H9 (cell line): Measurements from ENCODE around the gene SAC3D1. TPM values are rescaled to one million over a fixed set of nuclear protein-coding genes. Genes with fewer than 3 reads are reported as not detected.

Experiments used
- DNase-seq: peaks from one replicate; pipeline ENCODE4 v3.0.0-alpha.2; 2017
- H2AFZ ChIP-seq: one replicate; pipeline ENCODE4 v1.6.1; 2013; ENCODE audit warnings: mild to moderate bottlenecking, low read length, control low read depth, moderate library complexity
- H2AK5ac ChIP-seq: 2 replicates; pipeline ENCODE4 v1.6.1; 2013; ENCODE audit warnings: low read length, control low read depth, mixed read lengths; ENCODE audit not compliant: insufficient read length
- H2BK120ac ChIP-seq: one replicate; pipeline ENCODE4 v1.6.1; 2013; ENCODE audit warnings: low read depth, mild to moderate bottlenecking, low read length, control low read depth, inconsistent platforms; ENCODE audit not compliant: poor library complexity, severe bottlenecking
- H2BK12ac ChIP-seq: 2 replicates; pipeline ENCODE4 v1.6.1; 2013; ENCODE audit warnings: low read length, control low read depth, mixed read lengths, low read depth; ENCODE audit not compliant: insufficient read length
- H2BK15ac ChIP-seq: 2 replicates; pipeline ENCODE4 v1.6.1; 2013; ENCODE audit warnings: low read depth, low read length, control low read depth
- H2BK20ac ChIP-seq: one replicate; pipeline ENCODE4 v1.6.1; 2013; ENCODE audit warnings: low read depth, mild to moderate bottlenecking, low read length, control low read depth, inconsistent platforms; ENCODE audit not compliant: poor library complexity, severe bottlenecking
- H2BK5ac ChIP-seq: 2 replicates; pipeline ENCODE4 v1.6.1; 2013; ENCODE audit warnings: low read length, control low read depth, mixed read lengths; ENCODE audit not compliant: insufficient read length
- H3K14ac ChIP-seq: 2 replicates; pipeline ENCODE4 v1.6.1; 2013; ENCODE audit warnings: low read length, control low read depth; ENCODE audit not compliant: insufficient read depth
- H3K18ac ChIP-seq: 2 replicates; pipeline ENCODE4 v1.6.1; 2013; ENCODE audit warnings: low read depth, mild to moderate bottlenecking, mixed read lengths, low read length, control low read depth; ENCODE audit not compliant: insufficient read length
- H3K23ac ChIP-seq: 2 replicates; pipeline ENCODE4 v1.6.1; 2013; ENCODE audit warnings: low read length, control low read depth, mixed read lengths, low read depth; ENCODE audit not compliant: insufficient read length
- H3K23me2 ChIP-seq: 2 replicates; pipeline ENCODE4 v1.6.1; 2013; ENCODE audit warnings: low read depth, mild to moderate bottlenecking, mixed read lengths, low read length, control low read depth; ENCODE audit not compliant: insufficient read length, poor library complexity, severe bottlenecking
- H3K27ac ChIP-seq: 2 replicates; pipeline ENCODE4 v1.5.1; 2013; ENCODE audit warnings: low read length, control low read depth, mixed read lengths, low read depth; ENCODE audit not compliant: insufficient read length
- H3K27me3 ChIP-seq: 2 replicates; pipeline ENCODE4 v1.6.1; 2013; ENCODE audit warnings: low read length, control low read depth, inconsistent platforms; ENCODE audit not compliant: insufficient read depth
- H3K4ac ChIP-seq: 2 replicates; pipeline ENCODE4 v1.6.1; 2013; ENCODE audit warnings: low read depth, mild to moderate bottlenecking, control low read depth, inconsistent platforms, low read length, moderate library complexity
- H3K4me1 ChIP-seq: 2 replicates; pipeline ENCODE4 v1.6.1; 2013; ENCODE audit warnings: low read length, control low read depth, inconsistent platforms; ENCODE audit not compliant: insufficient read depth
- H3K4me2 ChIP-seq: 2 replicates; pipeline ENCODE4 v1.6.1; 2013; ENCODE audit warnings: low read length, control low read depth, mixed read lengths; ENCODE audit not compliant: insufficient read length, insufficient read depth
- H3K56ac ChIP-seq: 2 replicates; pipeline ENCODE4 v1.6.1; 2013; ENCODE audit warnings: low read depth, mild to moderate bottlenecking, mixed read lengths, low read length, control low read depth; ENCODE audit not compliant: insufficient read length
- H3K79me1 ChIP-seq: 2 replicates; pipeline ENCODE4 v1.6.1; 2013; ENCODE audit warnings: low read depth, mild to moderate bottlenecking, moderate library complexity, low read length, control low read depth, inconsistent platforms; ENCODE audit not compliant: insufficient read depth, poor library complexity, severe bottlenecking
- H3K79me2 ChIP-seq: 2 replicates; pipeline ENCODE4 v1.6.1; 2013; ENCODE audit warnings: low read length, control low read depth, inconsistent platforms; ENCODE audit not compliant: insufficient read depth
- H3K9ac ChIP-seq: 2 replicates; pipeline ENCODE4 v1.6.1; 2013; ENCODE audit warnings: low read length, control low read depth, mixed read lengths; ENCODE audit not compliant: insufficient read length; ENCODE audit errors: extremely low read depth
- H3K9me3 ChIP-seq: one replicate; pipeline ENCODE4 v1.6.1; 2013; ENCODE audit warnings: low read depth, low read length, inconsistent platforms; ENCODE audit not compliant: control insufficient read depth
- H3T11ph ChIP-seq: one replicate; pipeline ENCODE4 v1.6.1; 2013; ENCODE audit warnings: mild to moderate bottlenecking, low read length, control low read depth, inconsistent platforms
- H4K20me1 ChIP-seq: one replicate; pipeline ENCODE4 v1.6.1; 2013; ENCODE audit not compliant: control insufficient read depth, insufficient read length, insufficient read depth
- H4K5ac ChIP-seq: 2 replicates; pipeline ENCODE4 v1.6.1; 2013; ENCODE audit warnings: low read depth, mild to moderate bottlenecking, mixed read lengths, low read length, control low read depth; ENCODE audit not compliant: insufficient read length
- H4K8ac ChIP-seq: replicated peaks from 2 replicates; pipeline ENCODE4 v1.6.1; 2013; ENCODE audit warnings: low read length, control low read depth, mixed read lengths, low read depth; ENCODE audit not compliant: insufficient read length
- H4K91ac ChIP-seq: 2 replicates; pipeline ENCODE4 v1.6.1; 2013; ENCODE audit warnings: low read depth, mild to moderate bottlenecking, moderate library complexity, mixed read lengths, low read length, control low read depth; ENCODE audit not compliant: insufficient read length
- H3K27ac Mint-ChIP-seq, 3 experiments: 2 replicates in 2 of 3; 3 replicates in 1 of 3; pipeline ENCODE4 v1.8.0; 2020 to 2021; ENCODE audit warnings: mixed read lengths in 3 of 3, mild to moderate bottlenecking in 1 of 3, moderate library complexity in 1 of 3
- H3K27me3 Mint-ChIP-seq: 2 replicates; pipeline ENCODE4 v1.8.0; 2021; ENCODE audit warnings: low read depth, mild to moderate bottlenecking, moderate library complexity, mixed read lengths
- H3K36me3 Mint-ChIP-seq, 3 experiments: 2 replicates in 2 of 3; 3 replicates in 1 of 3; pipeline ENCODE4 v1.8.0; 2020 to 2021; ENCODE audit warnings: low read depth in 3 of 3, mixed read lengths in 3 of 3; ENCODE audit not compliant: insufficient read depth in 1 of 3
- H3K4me1 Mint-ChIP-seq, 2 experiments: 2 replicates each; pipeline ENCODE4 v1.8.0; 2020; ENCODE audit warnings: mixed read lengths in 2 of 2
- H3K4me3 Mint-ChIP-seq, 2 experiments: 2 replicates in 1 of 2; 3 replicates in 1 of 2; pipeline ENCODE4 v1.8.0; 2020 to 2021; ENCODE audit warnings: mild to moderate bottlenecking in 2 of 2, mixed read lengths in 2 of 2, moderate library complexity in 1 of 2
- H3K9me3 Mint-ChIP-seq, 2 experiments: 2 replicates in 1 of 2; 3 replicates in 1 of 2; pipeline ENCODE4 v1.8.0; 2020; ENCODE audit warnings: mild to moderate bottlenecking in 2 of 2, mixed read lengths in 2 of 2, moderate library complexity in 1 of 2
- WGBS: extraction: QIAGEN DNeasy Blood & Tissue Kit; methylation state at CpG from one replicate; pipeline ENCODE4 v1.1.7; 2013; ENCODE audit warnings: missing lambda C conversion rate, low lambda C conversion rate, mixed read lengths; ENCODE audit not compliant: insufficient read length; ENCODE audit errors: extremely low coverage; 5-methylcytosine and 5-hydroxymethylcytosine counted together
- total RNA-seq: library from RNA; stranded (reverse); gene quantifications from 2 replicates; pipeline ENCODE4 v1.2.1, GENCODE V29; 2021
- TF ChIP-seq, protein P1 (sequence below): fragments of 200-600 bp; sonication (generic); conservative IDR thresholded peaks from 3 replicates; pipeline ENCODE4 v1.8.0; 2021; ENCODE audit warnings: antibody characterized with exemption, mild to moderate bottlenecking

The SAC3D1 gene
- total RNA-seq, 1 experiment from 2014 or later, result 20.7 TPM

DNA sequence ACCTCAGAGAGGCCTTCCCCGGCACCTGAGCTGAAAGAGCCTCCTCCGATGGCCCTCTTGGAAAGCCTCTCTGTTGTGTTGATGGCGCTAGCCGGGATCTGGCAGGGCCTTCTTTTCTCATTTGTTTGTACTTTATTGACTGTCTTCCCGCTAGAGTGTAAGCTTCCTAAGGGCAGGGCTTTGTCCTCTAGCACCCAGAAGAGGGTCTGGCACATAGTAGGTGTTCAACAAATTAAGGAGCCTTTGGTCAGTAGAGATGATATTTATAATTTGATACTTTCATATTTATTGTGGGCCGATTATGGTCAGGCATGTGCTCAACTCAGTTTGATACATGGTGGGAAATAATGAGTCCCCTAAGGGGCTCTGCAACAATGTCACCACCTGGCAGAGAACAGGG, 23.1 kb upstream of the SAC3D1 start:
- H3K36me3 Mint-ChIP-seq, result peaks cover 21 to 64% (median 52%) of the 10 kb centered on the region in 3 experiments
- Histone ChIP-seq H2BK15ac (no peak overlapping the region), H4K8ac (no peak overlapping the region), H2BK12ac (no peak overlapping the region), H4K91ac (no peak overlapping the region), H3K79me1 (peaks cover 2% of the 10 kb centered on the region), H3K4me2 (no peak overlapping the region), H3K79me2 (no peaks in the 10 kb centered on the region), H2BK120ac (no peak overlapping the region), H2AFZ (no peak overlapping the region), H3T11ph (no peak overlapping the region), H3K23ac (no peak overlapping the region), H3K27ac (no peak overlapping the region), H3K4ac (no peak overlapping the region), H3K4me1 (no peaks in the 10 kb centered on the region), H2BK5ac (no peak overlapping the region), H2AK5ac (no peak overlapping the region), H4K20me1 (no peaks in the 10 kb centered on the region), H3K23me2 (peaks cover 7% of the 10 kb centered on the region), H4K5ac (no peak overlapping the region), H3K9ac (no peak overlapping the region), H2BK20ac (no peak overlapping the region), H3K56ac (no peak overlapping the region), H3K18ac (no peak overlapping the region), H3K27me3 (no peaks in the 10 kb centered on the region), H3K9me3 (no peaks in the 10 kb centered on the region), H3K14ac (no peak overlapping the region)
- TF ChIP-seq, protein P1, sequence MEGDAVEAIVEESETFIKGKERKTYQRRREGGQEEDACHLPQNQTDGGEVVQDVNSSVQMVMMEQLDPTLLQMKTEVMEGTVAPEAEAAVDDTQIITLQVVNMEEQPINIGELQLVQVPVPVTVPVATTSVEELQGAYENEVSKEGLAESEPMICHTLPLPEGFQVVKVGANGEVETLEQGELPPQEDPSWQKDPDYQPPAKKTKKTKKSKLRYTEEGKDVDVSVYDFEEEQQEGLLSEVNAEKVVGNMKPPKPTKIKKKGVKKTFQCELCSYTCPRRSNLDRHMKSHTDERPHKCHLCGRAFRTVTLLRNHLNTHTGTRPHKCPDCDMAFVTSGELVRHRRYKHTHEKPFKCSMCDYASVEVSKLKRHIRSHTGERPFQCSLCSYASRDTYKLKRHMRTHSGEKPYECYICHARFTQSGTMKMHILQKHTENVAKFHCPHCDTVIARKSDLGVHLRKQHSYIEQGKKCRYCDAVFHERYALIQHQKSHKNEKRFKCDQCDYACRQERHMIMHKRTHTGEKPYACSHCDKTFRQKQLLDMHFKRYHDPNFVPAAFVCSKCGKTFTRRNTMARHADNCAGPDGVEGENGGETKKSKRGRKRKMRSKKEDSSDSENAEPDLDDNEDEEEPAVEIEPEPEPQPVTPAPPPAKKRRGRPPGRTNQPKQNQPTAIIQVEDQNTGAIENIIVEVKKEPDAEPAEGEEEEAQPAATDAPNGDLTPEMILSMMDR, result no peak
- H3K9me3 Mint-ChIP-seq, result no peaks in the 10 kb centered on the region
- no peaks in the 10 kb centered on the region for H3K27me3 Mint-ChIP-seq
- peaks cover 5 to 9% of the 10 kb centered on the region in 2 experiments for H3K4me1 Mint-ChIP-seq
- DNase-seq, result no peak
- no peak overlapping the region for H3K27ac Mint-ChIP-seq
- WGBS, result no CpG with 5 or more reads among the region's 6 CpGs
- no peak overlapping the region for H3K4me3 Mint-ChIP-seq
